HEK293 (cell line): ENCODE measurements around the gene MYL4.

ENCODE experiments used
- BCL11A ChIP-seq: fragments of 450-650 bp; formaldehyde crosslinking; IDR thresholded peaks from 2 replicates; pipeline ENCODE4 v1.5.1; 2016; ENCODE audit warnings: low read depth, missing biosample characterization, missing genetic modification characterization
- CTCF ChIP-seq: fragments of 450-650 bp; formaldehyde crosslinking; IDR thresholded peaks from 2 replicates; pipeline ENCODE4 v1.5.1; 2016; ENCODE audit warnings: missing biosample characterization, missing genetic modification characterization
- MZF1 ChIP-seq: fragments of 450-650 bp; formaldehyde crosslinking; IDR thresholded peaks from 2 replicates; pipeline ENCODE4 v1.5.1; 2017; ENCODE audit warnings: missing biosample characterization, missing genetic modification characterization, borderline replicate concordance
- SETDB1 ChIP-seq: IDR thresholded peaks from one replicate; pipeline ENCODE4 v1.6.1; 2017; ENCODE audit warnings: mild to moderate bottlenecking, low read length, moderate library complexity, mixed read lengths; ENCODE audit not compliant: insufficient read length
- SP2 ChIP-seq: fragments of 450-650 bp; formaldehyde crosslinking; IDR thresholded peaks from 2 replicates; pipeline ENCODE4 v1.5.1; 2016; ENCODE audit warnings: missing biosample characterization, missing genetic modification characterization
- TRIM28 ChIP-seq: IDR thresholded peaks from 2 replicates; pipeline ENCODE4 v1.6.1; 2011; ENCODE audit warnings: low read length, control low read depth, borderline replicate concordance
- YY1 ChIP-seq: fragments of 450-650 bp; formaldehyde crosslinking; IDR thresholded peaks from 2 replicates; pipeline ENCODE4 v1.5.1; 2018; ENCODE audit warnings: missing biosample characterization, missing genetic modification characterization
- ZBTB44 ChIP-seq: fragments of 450-650 bp; IDR thresholded peaks from 2 replicates; pipeline ENCODE4 v1.5.1; 2018; ENCODE audit warnings: missing biosample characterization, mild to moderate bottlenecking, missing genetic modification characterization
- ZNF18 ChIP-seq: fragments of 450-650 bp; formaldehyde crosslinking; IDR thresholded peaks from 2 replicates; pipeline ENCODE4 v1.5.1; 2016; ENCODE audit warnings: missing biosample characterization, missing genetic modification characterization
- ZNF292 ChIP-seq: fragments of 450-650 bp; formaldehyde crosslinking; IDR thresholded peaks from 2 replicates; pipeline ENCODE4 v1.5.1; 2016; ENCODE audit warnings: low read depth, missing biosample characterization, missing genetic modification characterization, borderline replicate concordance
- ZNF302 ChIP-seq: fragments of 450-650 bp; formaldehyde crosslinking; IDR thresholded peaks from 2 replicates; pipeline ENCODE4 v1.5.1; 2016; ENCODE audit warnings: missing biosample characterization, missing genetic modification characterization, low read depth
- ZNF324 ChIP-seq: fragments of 450-650 bp; formaldehyde crosslinking; IDR thresholded peaks from 2 replicates; pipeline ENCODE4 v1.5.1; 2016; ENCODE audit warnings: missing biosample characterization, missing genetic modification characterization
- ZNF626 ChIP-seq: fragments of 450-650 bp; sonication (Bioruptor Pico); formaldehyde crosslinking; IDR thresholded peaks from 2 replicates; pipeline ENCODE4 v1.5.1; 2018; ENCODE audit warnings: missing biosample characterization, missing genetic modification characterization, inconsistent platforms
- ZNF830 ChIP-seq: fragments of 450-650 bp; IDR thresholded peaks from 2 replicates; pipeline ENCODE4 v1.5.0; 2018; ENCODE audit warnings: missing biosample characterization, missing genetic modification characterization, low read depth, mild to moderate bottlenecking, moderate library complexity

- TF ChIP-seq ZBTB44 (tag by site-specific recombination) (no peak), ZNF626 (tag by site-specific recombination) (no peak), TRIM28 (no peak), SETDB1 (no peak), ZNF292 (tag by site-specific recombination) (no peak), ZNF830 (tag by site-specific recombination) (no peak), SP2 (tag by site-specific recombination) (no peak), CTCF (no peak), ZNF302 (tag by site-specific recombination) (no peak), YY1 (tag by site-specific recombination) (no peak), BCL11A (no peak), MZF1 (tag by site-specific recombination) (no peak), ZNF18 (no peak), ZNF324 (tag by site-specific recombination) (no peak)
These were observed 37.0 kb downstream of the MYL4 start for GRCh38 chr17:47246120-47246519.
